Stimulated activated naive B cell treated with anti-CD40 and anti-IgM and Interleukin-4, amounts not matched to agents 10 μg/mL and 1 μg/mL and 100 μg/mL, for 72 hours (primary cell): Measurements from ENCODE around the gene OR13G1.

ENCODE experiments used
- ATAC-seq, 2 donors: fragments of 150-1000 bp; cut with Tn5 transposase; replicated peaks; 2 replicates each; pipeline ENCODE4 v1.10.0; 2021; ENCODE audit warnings: moderate library complexity in 1 of 2
- DNase-seq: peaks from one replicate; pipeline ENCODE4 v3.0.0; 2021
- H3K27ac Mint-ChIP-seq: one replicate; pipeline ENCODE4 v1.8.0; 2022; ENCODE audit warnings: mild to moderate bottlenecking, mixed read lengths
- H3K27me3 Mint-ChIP-seq, 2 donors: one replicate each; pipeline ENCODE4 v1.8.0; 2022; ENCODE audit warnings: mixed read lengths in 2 of 2
- H3K36me3 Mint-ChIP-seq, 2 donors: one replicate each; pipeline ENCODE4 v1.8.0; 2022; ENCODE audit warnings: mixed read lengths in 2 of 2, mild to moderate bottlenecking in 1 of 2
- H3K4me1 Mint-ChIP-seq, 2 donors: one replicate each; pipeline ENCODE4 v1.8.0; 2022; ENCODE audit warnings: mixed read lengths in 2 of 2, mild to moderate bottlenecking in 1 of 2
- H3K4me3 Mint-ChIP-seq, 2 donors: one replicate each; pipeline ENCODE4 v1.8.0; 2022; ENCODE audit warnings: mild to moderate bottlenecking in 2 of 2, mixed read lengths in 2 of 2, moderate library complexity in 1 of 2
- H3K9me3 Mint-ChIP-seq, 2 donors: one replicate each; pipeline ENCODE4 v1.8.0; 2022; ENCODE audit warnings: mixed read lengths in 2 of 2, mild to moderate bottlenecking in 1 of 2

The OR13G1 gene

DNA sequence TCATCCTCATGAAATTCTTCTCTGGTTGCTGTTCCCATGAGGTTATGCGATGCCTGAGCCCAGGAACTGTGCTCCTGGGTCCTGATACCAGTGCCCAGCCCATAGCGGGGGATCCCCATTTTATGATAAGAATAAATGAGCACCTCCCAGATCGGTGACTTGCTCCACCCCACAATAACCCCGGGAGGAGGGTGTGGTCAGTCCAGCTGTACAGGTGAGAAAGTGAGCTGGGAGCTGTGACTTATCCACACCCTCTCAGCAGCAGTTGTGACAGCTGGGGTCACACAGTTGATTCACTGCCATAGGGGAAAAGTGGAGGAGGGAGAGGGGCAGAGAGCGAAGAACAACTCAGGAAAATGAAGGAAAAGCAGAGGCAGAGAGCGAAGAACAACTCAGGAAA, 40.8 kb downstream of the OR13G1 start:
- Mint-ChIP-seq H3K36me3 (no peaks in the 10 kb centered on the region), H3K27me3 (peaks cover 36 to 42% of the 10 kb centered on the region in 2 donors), H3K9me3 (peaks cover 0 to 5% of the 10 kb centered on the region in 2 donors), H3K4me3 (peak overlapping the region; percentile 36 to 55), H3K4me1 (peaks cover 2 to 18% of the 10 kb centered on the region in 2 donors), H3K27ac (no peak overlapping the region)
- ATAC-seq (no peak), DNase-seq (no peak)

DNA sequence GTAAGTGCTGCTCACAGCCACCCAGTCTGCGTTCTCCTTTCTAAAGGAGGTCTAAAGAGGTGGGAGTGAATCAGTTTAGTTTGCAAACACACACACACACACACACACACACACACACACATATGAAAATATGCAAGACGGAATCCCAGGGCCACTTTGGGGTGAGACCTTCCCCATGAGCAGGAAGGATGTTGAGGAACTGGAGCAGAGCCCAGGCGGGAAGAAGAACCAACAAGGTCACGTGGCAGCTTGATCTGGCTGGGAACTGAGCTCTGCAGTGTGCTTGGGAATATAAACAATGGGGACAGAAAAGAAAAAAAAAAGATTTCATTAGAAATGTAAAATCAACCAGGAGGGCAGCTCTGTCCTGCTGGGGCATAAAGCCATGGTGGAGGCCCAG, 41.5 kb downstream of the OR13G1 start:
- H3K27me3 Mint-ChIP-seq = peaks cover 36 to 42% of the 10 kb centered on the region in 2 donors
- peaks cover 2 to 18% of the 10 kb centered on the region in 2 donors for H3K4me1 Mint-ChIP-seq
- H3K9me3 Mint-ChIP-seq = peaks cover 4 to 5% of the 10 kb centered on the region in 2 donors

DNA sequence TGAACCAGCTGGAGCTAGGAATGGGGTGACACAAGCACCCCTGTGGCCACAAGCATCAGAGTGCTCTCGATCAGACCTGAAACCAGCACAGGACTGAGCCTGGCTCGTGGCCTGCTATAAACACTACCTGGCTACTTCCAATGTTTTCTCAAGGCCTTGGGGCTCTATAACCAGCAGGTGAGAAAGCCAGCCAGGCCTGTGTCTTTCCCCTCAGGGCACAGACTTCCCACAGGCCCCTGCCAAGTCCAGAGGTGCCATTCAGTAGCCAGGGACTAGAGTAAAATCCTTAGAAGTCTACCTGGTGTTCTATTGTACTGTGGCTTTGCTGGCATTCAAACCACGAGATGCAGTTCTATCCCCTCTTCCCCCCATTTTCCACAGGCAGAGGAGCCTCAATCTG, 51.6 kb downstream of the OR13G1 start:
- no peak overlapping the region for H3K4me3 Mint-ChIP-seq
- no peaks in the 10 kb centered on the region for H3K4me1 Mint-ChIP-seq
- no peak overlapping the region for H3K27ac Mint-ChIP-seq
- H3K36me3 Mint-ChIP-seq = no peaks in the 10 kb centered on the region
- no peak for ATAC-seq
- peaks cover 7 to 8% of the 10 kb centered on the region in 2 donors for H3K9me3 Mint-ChIP-seq
- peaks cover 0 to 13% of the 10 kb centered on the region in 2 donors for H3K27me3 Mint-ChIP-seq
- DNase-seq = no peak

More for the DNA sequence above, 41.5 kb downstream of the OR13G1 start:
- DNase-seq = no peak
- H3K36me3 Mint-ChIP-seq = no peaks in the 10 kb centered on the region
- ATAC-seq = no peak
- no peak overlapping the region for H3K27ac Mint-ChIP-seq
- H3K4me3 Mint-ChIP-seq = no peak overlapping the region
